HG03558 (cell line): ENCODE data around the gene ZNF93.
A peak's percentile ranks its signal among the peaks of the same experiment; 100 is the strongest.
"Not testable (repeated sequence)": the region's sequence is repeated elsewhere in the genome, so short reads cannot be mapped to it uniquely, and the experiment has no call there.

Source experiments
- ATAC-seq: cut with Tn5 transposase; IDR thresholded peaks from one replicate; pipeline ENCODE4 v1.9.1; 2021; ENCODE audit warnings: moderate number of reproducible peaks; ENCODE audit not compliant: unreplicated experiment; ENCODE audit errors: extremely low read depth

ZNF93 gene

GRCh38 chr19:19900729-19901444 is at the start of gene ZNF93:
Gene ZNF93 (plus strand): TSS chr19:19900946. CDS start chr19:19901089, 143 bp downstream.
- ATAC-seq = peak; percentile 80

- not testable (repeated sequence) for ATAC-seq
Observed at GRCh38 chr19:19851740-19852139, 49.0 kb upstream of the ZNF93 start.

GRCh38 chr19:19858751-19859150 is 42.0 kb upstream of the ZNF93 start:
- no peak for ATAC-seq

- no peak for ATAC-seq
Observed at GRCh38 chr19:19860756-19861390, 39.9 kb upstream of the ZNF93 start.

GRCh38 chr19:19865750-19866610 is 34.8 kb upstream of the ZNF93 start, which contains the start of gene ZNF253:
Gene ZNF253 (plus strand): TSS chr19:19865882. CDS start chr19:19865997, 115 bp downstream.
- peak; percentile 83 for ATAC-seq

- no peak for ATAC-seq
Observed at GRCh38 chr19:19866611-19867248, 34.0 kb upstream of the ZNF93 start.

DNA sequence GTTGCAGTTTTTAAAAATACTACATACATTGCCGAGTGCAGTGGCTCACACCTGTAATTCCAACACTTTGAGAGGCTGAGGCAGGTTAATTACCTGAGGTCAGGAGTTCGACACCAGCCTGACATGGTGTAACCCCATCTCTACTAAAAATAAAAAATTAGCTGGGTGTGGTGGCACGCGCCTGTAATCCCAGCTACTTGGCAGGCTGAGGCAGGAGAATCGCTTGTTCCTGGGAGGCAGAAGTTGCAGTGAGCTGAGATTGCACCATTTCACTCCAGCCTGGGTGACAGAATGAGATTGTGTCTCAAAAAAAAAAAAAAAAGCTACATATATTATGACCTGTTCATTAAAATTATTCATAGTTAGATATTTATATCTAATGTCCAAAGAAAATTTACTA is 30.7 kb upstream of the ZNF93 start:
- ATAC-seq = not testable (repeated sequence)

DNA sequence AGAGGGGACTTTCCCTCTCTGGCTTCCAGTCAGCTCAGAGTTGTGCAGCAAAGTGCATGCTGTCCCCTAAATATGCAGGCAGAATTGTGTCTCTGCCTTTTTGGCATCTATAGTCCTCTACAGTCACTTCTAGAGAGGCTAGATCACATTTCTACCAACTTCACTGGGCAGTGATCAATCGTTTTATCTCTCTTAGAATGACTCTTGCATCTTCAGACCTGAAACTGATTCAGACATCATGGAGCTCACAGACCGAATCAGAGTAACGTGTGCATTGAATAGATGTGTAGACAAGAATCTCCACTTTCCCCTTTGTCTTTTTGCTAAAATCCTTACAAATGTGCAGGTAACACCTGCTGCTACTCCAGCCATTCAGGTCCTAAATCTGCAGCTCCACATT is 28.8 kb upstream of the ZNF93 start:
- ATAC-seq = no peak

- no peak for ATAC-seq
Observed at GRCh38 chr19:19873381-19873780, 27.4 kb upstream of the ZNF93 start.

GRCh38 chr19:19877724-19878123 is 23.0 kb upstream of the ZNF93 start:
- ATAC-seq = no peak

DNA sequence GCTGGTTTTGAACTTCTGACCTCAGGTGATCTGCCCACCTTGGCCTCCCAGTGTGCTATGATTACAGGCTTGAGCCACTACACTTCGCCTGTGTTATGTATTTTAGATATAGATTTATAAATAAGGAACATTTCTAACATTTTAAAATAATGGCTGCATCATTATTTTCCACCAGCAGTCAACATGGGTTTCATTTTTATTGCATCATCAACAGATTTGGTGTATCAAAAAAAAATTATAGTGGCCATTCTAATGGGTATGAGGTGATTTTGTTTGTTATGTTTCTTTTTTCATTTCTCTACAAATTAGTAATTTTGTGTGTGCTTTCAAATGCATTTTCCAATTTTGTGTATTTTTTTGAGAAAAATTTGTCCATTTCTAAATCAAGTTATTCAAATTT is 16.2 kb upstream of the ZNF93 start:
- no peak for ATAC-seq

DNA sequence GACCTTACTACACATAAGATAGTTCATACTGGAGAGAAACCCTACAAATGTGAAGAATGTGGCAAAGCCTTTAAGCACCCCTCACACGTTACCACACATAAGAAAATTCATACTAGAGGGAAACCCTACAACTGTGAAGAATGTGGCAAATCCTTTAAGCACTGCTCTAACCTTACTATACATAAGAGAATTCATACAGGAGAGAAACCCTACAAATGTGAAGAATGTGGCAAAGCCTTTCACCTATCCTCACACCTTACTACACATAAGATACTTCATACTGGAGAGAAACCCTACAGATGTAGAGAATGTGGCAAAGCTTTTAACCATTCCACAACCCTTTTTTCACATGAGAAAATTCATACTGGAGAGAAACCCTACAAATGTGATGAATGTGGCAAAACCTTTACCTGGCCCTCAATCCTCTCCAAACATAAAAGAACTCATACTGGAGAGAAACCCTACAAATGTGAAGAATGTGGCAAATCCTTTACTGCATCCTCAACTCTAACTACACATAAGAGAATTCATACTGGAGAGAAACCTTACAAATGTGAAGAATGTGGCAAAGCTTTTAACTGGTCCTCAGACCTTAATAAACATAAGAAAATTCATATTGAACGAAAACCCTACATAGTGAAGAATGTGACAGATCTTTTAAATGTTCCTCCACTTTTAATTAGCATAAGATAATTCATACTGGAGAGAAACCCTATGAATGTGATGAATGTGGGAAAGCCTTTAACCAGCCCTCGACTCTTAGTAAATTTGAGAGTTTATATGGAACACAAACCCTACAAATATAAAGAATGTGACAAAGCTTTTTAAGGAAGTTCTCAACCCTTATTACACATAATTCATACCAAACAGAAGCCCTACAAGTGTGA is 8.4 kb upstream of the ZNF93 start:
- not testable (repeated sequence) for ATAC-seq

- no peak for ATAC-seq
Observed at GRCh38 chr19:19900139-19900728, 512 bp upstream of the ZNF93 start.

DNA sequence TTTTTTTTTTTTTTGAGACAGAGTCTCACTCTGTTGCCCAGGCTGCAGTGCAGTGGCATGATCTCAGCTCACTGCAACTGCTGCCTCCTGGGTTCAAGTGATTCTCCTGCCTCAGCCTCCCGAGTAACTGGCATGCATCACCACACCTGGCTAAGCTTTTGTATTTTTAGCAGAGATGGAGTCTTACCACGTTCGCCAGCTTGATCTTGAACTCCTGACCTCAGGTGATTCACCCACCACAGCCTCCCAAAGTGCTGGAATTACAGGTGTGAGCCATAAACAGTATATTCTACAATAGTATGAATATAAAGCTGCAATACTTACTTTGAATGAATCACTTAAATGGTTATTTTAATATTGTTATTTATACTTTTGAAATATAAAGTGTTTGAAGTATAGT is 6.8 kb downstream of the ZNF93 start:
- not testable (repeated sequence) for ATAC-seq

DNA sequence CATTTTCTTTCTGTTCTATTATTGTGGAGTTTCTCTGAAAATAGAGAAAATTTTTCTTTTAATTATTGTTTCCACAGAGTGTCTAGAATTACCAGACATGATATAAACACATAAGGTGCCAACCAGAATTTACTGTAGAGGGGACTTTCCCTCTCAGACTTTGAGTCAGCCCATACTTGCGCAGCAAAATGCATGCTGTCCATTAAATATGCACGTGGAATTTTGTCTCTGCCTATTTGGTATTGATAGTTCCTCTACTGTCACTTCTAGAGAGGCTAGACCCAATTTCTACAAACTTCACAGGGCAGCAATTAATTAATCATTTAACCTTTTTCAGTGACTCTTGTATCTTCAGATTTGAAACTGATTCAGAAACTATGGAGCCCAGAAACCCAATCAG is 8.9 kb downstream of the ZNF93 start:
- no peak for ATAC-seq

GRCh38 chr19:19911150-19911549 is 10.4 kb downstream of the ZNF93 start:
- ATAC-seq = no peak

- ATAC-seq = no peak
Observed at GRCh38 chr19:19914596-19914995, 13.8 kb downstream of the ZNF93 start.

GRCh38 chr19:19930417-19930816 is 29.7 kb downstream of the ZNF93 start:
- not testable (repeated sequence) for ATAC-seq
